HUES64 (cell line): ENCODE data around the gene PDCD11.

Source experiments
- H3K27ac ChIP-seq: 2 replicates; pipeline ENCODE4 v1.7.0; 2013; ENCODE audit warnings: low read depth, low read length, inconsistent platforms
- H3K27me3 ChIP-seq: 2 replicates; pipeline ENCODE4 v1.6.1; 2013; ENCODE audit warnings: mild to moderate bottlenecking, low read length; ENCODE audit not compliant: insufficient read depth
- H3K36me3 ChIP-seq: 2 replicates; pipeline ENCODE4 v1.6.1; 2013; ENCODE audit warnings: mild to moderate bottlenecking, low read length; ENCODE audit not compliant: insufficient read depth
- H3K4me1 ChIP-seq: 2 replicates; pipeline ENCODE4 v1.6.1; 2013; ENCODE audit warnings: mild to moderate bottlenecking, low read length, moderate library complexity; ENCODE audit not compliant: insufficient read depth
- H3K4me3 ChIP-seq: 2 replicates; pipeline ENCODE4 v1.5.1; 2013; ENCODE audit warnings: mild to moderate bottlenecking, low read length, moderate library complexity
- H3K9ac ChIP-seq: 2 replicates; pipeline ENCODE4 v1.6.1; 2013; ENCODE audit warnings: mild to moderate bottlenecking, low read depth, low read length
- H3K9me3 ChIP-seq: 2 replicates; pipeline ENCODE4 v1.6.1; 2013; ENCODE audit warnings: low read depth, low read length; ENCODE audit not compliant: insufficient read depth
- WGBS: fragments of 150-250, 120-280 bp; methylation state at CpG from one replicate; pipeline ENCODE4 v1.1.7; 2013; ENCODE audit warnings: missing lambda C conversion rate; 5-methylcytosine and 5-hydroxymethylcytosine counted together

The PDCD11 gene

GRCh38 chr10:103465411-103466179, 69.2 kb downstream of the PDCD11 start:
- H3K4me1 ChIP-seq = 0 out of 2 replicates have a peak, but pooled peaks cover under 1% of the 10 kb centered on the region
- no peak overlapping the region for H3K9ac ChIP-seq
- H3K36me3 ChIP-seq = no peaks in the 10 kb centered on the region
- WGBS = 92% methylated on average over 14 of the region's 14 CpGs
- no peak overlapping the region for H3K27ac ChIP-seq
- H3K4me3 ChIP-seq = no peak overlapping the region
- H3K9me3 ChIP-seq = no peaks in the 10 kb centered on the region
- H3K27me3 ChIP-seq = no peaks in the 10 kb centered on the region

DNA sequence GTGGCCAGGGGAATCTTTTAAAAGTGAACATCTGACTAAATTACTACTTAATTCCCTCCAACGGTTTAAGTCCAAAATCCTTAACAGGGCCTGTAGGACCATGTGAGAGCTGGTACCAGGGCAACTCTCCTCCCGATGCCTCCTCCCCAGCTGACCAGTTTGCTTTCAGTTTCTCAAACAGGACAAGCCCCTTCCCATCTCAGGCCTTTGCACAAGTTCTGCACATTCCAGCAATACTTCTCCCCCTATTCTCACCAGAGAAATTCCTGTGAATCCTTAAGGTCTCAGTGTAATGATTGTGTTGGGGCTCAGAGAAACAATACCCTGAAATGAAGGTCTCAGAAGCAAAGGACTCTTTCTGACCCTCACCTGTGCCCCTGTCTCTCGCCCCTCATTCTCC, 70.3 kb downstream of the PDCD11 start:
- Histone ChIP-seq H3K4me3 (no peak overlapping the region), H3K27me3 (no peaks in the 10 kb centered on the region), H3K9me3 (no peaks in the 10 kb centered on the region), H3K4me1 (peaks cover 11% of the 10 kb centered on the region; the same call in 1 of the 2 replicates), H3K36me3 (no peaks in the 10 kb centered on the region), H3K27ac (no peak overlapping the region), H3K9ac (no peak overlapping the region)
- WGBS = 78% methylated on average over 3 of the region's 3 CpGs

GRCh38 chr10:103467406-103467805, 71.0 kb downstream of the PDCD11 start:
- Histone ChIP-seq H3K4me3 (no peak overlapping the region), H3K9ac (no peak overlapping the region), H3K27me3 (no peaks in the 10 kb centered on the region), H3K9me3 (no peaks in the 10 kb centered on the region), H3K36me3 (no peaks in the 10 kb centered on the region), H3K4me1 (peaks cover 16% of the 10 kb centered on the region), H3K27ac (no peak overlapping the region)
- 92% methylated on average over 7 of the region's 7 CpGs for WGBS

DNA sequence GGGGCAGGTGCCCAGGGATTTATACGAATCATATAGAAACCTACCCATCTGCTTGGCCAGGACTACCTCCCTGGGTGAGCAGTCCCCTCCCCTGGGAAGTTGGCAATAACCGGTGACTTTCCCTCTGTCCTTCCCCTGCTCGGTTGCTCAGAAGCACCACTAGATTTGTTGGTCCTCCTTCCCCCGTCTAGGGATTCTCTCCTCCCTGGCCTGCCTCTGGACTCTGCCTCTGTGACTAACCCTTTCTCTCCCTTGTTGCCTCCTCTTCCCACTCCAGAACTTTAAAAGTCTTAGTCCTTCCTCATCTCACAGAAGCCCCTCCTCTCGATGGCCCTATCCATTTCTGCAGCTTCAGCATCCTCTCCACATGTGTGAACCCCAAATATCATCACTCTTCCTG, 72.8 kb downstream of the PDCD11 start:
- H3K4me3 ChIP-seq = no peak overlapping the region
- H3K4me1 ChIP-seq = peaks cover 16% of the 10 kb centered on the region
- H3K9ac ChIP-seq = no peak overlapping the region
- no peaks in the 10 kb centered on the region for H3K36me3 ChIP-seq
- no peaks in the 10 kb centered on the region for H3K9me3 ChIP-seq
- WGBS = 86% methylated on average over 5 of the region's 5 CpGs
- no peak overlapping the region for H3K27ac ChIP-seq
- H3K27me3 ChIP-seq = no peaks in the 10 kb centered on the region

DNA sequence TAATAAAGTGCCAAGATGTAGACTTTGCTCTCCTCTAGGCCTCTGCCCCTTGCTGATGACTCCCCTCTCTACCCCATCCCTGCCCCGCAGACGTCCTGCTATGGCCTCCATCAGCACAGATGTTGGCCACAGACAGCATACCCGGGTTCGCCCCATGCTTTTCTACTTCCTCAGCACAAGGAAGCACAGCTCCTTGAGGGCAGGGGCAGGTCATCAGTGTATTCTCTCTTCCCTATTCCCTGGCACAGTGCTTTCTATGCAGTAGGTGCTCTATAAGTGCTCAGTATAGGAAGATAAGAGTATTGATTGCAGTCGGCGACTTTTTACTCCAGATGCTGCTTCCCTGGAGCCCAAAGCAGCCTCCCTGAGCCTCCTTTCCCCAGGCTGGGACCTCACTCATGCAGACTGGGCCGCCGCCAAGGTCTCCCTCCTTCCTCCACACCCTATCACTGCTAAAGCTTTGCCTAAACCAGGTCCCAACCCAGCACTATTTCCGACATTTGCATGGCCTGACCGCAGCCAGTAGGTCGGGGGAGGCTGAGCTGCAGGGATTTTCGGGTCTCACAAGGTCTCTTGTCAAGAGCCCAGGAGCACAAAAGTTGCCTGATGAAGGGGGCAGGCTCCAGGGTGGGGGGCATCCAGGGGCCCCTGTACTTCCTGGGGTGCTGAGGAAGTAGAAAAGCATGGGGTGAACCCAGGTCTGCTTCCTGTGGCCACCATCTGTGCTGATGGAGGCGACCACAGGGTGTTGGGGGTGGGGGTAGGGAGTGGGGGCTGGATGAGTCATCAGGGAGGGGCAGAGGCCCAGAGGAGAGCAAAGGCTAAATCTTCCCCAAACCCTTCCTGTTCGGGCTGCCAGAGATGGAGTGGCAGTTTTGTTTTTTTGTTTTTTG, 74.6 kb downstream of the PDCD11 start:
- no peaks in the 10 kb centered on the region for H3K36me3 ChIP-seq
- H3K9me3 ChIP-seq = no peaks in the 10 kb centered on the region
- no peak overlapping the region for H3K27ac ChIP-seq
- no peaks in the 10 kb centered on the region for H3K27me3 ChIP-seq
- no peak overlapping the region for H3K4me3 ChIP-seq
- no peak overlapping the region for H3K9ac ChIP-seq
- H3K4me1 ChIP-seq = peaks cover 16% of the 10 kb centered on the region
- WGBS = 66% methylated on average over 14 of the region's 14 CpGs

- no peak overlapping the region for H3K4me3 ChIP-seq
- H3K27ac ChIP-seq = no peak overlapping the region
Observed at GRCh38 chr10:103472005-103472404, 75.6 kb downstream of the PDCD11 start.

GRCh38 chr10:103473261-103473671, 76.8 kb downstream of the PDCD11 start:
- Histone ChIP-seq H3K4me3 (no peak overlapping the region), H3K27ac (no peak overlapping the region), H3K4me1 (peaks cover 23% of the 10 kb centered on the region), H3K36me3 (no peaks in the 10 kb centered on the region), H3K9ac (no peak overlapping the region), H3K9me3 (no peaks in the 10 kb centered on the region), H3K27me3 (no peaks in the 10 kb centered on the region)
- 95% methylated on average over 32 of the region's 32 CpGs for WGBS

More at GRCh38 chr10:103472005-103472404, 75.6 kb downstream of the PDCD11 start:
- Histone ChIP-seq H3K9me3 (no peaks in the 10 kb centered on the region), H3K36me3 (no peaks in the 10 kb centered on the region), H3K4me1 (peaks cover 21% of the 10 kb centered on the region), H3K9ac (no peak overlapping the region), H3K27me3 (no peaks in the 10 kb centered on the region)
- 91% methylated on average over 2 of the region's 2 CpGs for WGBS

DNA sequence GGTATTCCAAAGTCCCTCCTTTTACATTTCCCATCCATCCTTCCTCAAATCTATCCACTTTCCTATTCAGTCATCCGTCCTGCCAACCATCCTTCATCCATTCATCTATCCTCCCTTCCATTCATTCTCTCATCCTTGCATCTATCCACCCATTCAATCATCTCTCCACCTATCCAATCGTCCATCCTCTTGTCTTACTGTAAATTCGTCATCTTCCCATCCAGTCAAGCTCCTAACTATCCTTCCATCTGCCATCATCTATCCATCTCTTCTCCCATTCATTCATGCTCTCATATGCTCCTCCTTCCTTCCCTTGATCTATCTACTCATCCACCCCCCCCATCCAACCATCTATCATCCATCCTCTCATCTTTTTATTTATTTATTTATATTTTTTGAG, 77.7 kb downstream of the PDCD11 start:
- Histone ChIP-seq H3K4me1 (peaks cover 23% of the 10 kb centered on the region), H3K27ac (no peak overlapping the region)
- WGBS = 86% methylated on average over 3 of the region's 3 CpGs

GRCh38 chr10:103475437-103475836, 79.0 kb downstream of the PDCD11 start:
- 77% methylated on average over 4 of the region's 4 CpGs for WGBS
- peaks cover 23% of the 10 kb centered on the region for H3K4me1 ChIP-seq
- no peaks in the 10 kb centered on the region for H3K27me3 ChIP-seq
- H3K9ac ChIP-seq = no peak overlapping the region
- H3K4me3 ChIP-seq = no peak overlapping the region
- H3K27ac ChIP-seq = no peak overlapping the region
- no peaks in the 10 kb centered on the region for H3K36me3 ChIP-seq
- no peaks in the 10 kb centered on the region for H3K9me3 ChIP-seq

More for the DNA sequence above, 77.7 kb downstream of the PDCD11 start:
- Histone ChIP-seq H3K36me3 (no peaks in the 10 kb centered on the region), H3K9me3 (no peaks in the 10 kb centered on the region), H3K27me3 (no peaks in the 10 kb centered on the region), H3K4me3 (no peak overlapping the region), H3K9ac (no peak overlapping the region)

DNA sequence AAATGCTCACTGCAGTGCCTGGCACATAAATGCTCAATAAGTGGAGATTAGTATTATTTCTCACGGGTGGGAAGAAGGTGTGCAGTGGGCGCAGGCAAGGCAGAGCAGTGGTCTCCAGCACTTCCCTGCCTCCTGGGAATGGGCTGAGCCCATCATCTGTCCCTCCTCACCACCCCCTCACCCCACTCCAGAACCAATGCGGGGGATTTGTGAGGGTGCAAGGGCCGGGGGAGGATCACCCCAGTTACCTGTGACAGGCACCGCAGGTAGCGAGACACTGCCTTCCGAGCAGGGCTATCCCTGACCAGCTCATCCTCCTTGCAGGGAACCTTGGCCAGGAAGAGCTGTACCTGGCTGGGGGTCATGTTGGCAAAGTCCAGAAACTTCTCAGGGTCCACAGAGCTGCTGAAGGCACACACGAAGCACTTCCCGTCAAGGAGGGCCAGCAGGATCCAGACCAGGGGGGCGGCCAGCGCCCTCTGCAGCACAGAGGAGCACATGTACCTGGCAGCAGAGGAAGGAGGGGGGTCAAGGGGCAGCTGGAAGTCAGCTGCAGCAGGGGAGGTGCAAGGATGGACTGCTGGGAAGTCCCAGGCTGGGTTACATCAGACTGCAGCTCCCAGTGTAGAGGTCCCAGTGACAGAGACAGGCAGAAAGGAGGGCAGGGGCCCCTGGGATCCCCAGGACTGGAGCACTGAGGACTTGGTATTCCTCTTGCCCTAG, 79.8 kb downstream of the PDCD11 start:
- no peak overlapping the region for H3K9ac ChIP-seq
- H3K27ac ChIP-seq = no peak overlapping the region
- H3K4me3 ChIP-seq = no peak overlapping the region
- 66% methylated on average over 11 of the region's 11 CpGs for WGBS
- H3K36me3 ChIP-seq = no peaks in the 10 kb centered on the region
- peaks cover 16% of the 10 kb centered on the region for H3K4me1 ChIP-seq
- H3K27me3 ChIP-seq = no peaks in the 10 kb centered on the region
- no peaks in the 10 kb centered on the region for H3K9me3 ChIP-seq

DNA sequence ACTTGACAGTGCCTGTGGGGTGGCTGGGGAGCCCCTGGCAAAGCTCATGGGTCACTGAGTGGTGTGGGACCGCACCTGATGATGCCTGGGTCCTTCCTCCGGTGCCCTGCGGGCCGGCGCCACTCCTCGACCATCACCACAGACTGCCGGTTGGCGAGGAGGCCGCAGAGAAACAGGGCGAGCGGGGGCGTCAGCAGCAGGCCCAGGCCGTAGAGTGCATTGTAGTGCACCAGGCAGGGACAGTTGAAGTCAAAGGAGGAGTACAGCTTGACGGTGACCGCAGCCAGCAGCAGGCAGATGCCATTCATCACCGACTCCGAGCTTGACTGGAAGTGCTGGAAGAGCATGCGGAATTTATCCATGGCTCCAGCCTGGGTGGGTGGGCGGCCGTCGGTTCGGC, 82.2 kb downstream of the PDCD11 start:
- no peaks in the 10 kb centered on the region for H3K9me3 ChIP-seq
- no peaks in the 10 kb centered on the region for H3K36me3 ChIP-seq
- peaks cover 7% of the 10 kb centered on the region for H3K4me1 ChIP-seq
- no peak overlapping the region for H3K4me3 ChIP-seq
- H3K27ac ChIP-seq = no peak overlapping the region
- WGBS = 91% methylated on average over 22 of the region's 22 CpGs
- no peaks in the 10 kb centered on the region for H3K27me3 ChIP-seq
- H3K9ac ChIP-seq = no peak overlapping the region
